ENCODE measurements around the gene SYNGR3. TPM values are rescaled to one million over a fixed set of nuclear protein-coding genes. Genes with fewer than 3 reads are reported as not detected.
A peak's percentile ranks its signal among the peaks of the same experiment; 100 is the strongest.

SYNGR3 gene
- total RNA-seq, 1 experiment from 2014 or later, result 11.9 TPM

DNA sequence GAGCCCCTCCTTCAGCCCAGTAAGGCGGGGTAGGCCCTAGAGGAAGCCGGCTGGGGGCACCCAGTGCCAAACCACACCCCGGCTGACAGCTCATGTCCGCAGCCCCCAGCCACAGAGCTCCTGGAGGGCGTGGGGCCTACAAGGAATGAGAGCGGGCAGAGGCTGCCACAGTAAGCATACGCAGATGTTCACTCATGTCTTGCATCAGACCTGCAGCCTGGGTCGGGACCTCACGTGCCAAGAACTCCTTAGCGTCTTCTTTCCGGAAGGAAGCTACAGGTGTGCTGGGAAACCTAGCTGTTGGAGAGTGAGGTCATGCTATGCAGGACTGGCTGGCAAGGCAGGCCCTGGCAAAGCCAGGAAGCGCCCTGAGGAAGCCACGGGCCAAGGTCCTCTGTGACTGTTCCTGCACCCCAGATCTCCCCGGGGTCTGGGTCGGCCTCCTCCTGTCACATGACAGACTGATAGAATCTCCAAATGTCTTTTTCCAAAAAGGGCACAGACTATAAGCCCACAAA, 18.3 kb downstream of the SYNGR3 start:
- Histone ChIP-seq H3K9ac (ENCODE audit: extremely low read depth, insufficient read length, low read length) (peak overlapping the region; percentile 77), H3K79me1 (ENCODE audit: insufficient read depth, low read depth, low read length, poor library complexity, severe bottlenecking) (peaks cover 23% of the 10 kb centered on the region), H3K27me3 (ENCODE audit: insufficient read depth, low read length) (no peaks in the 10 kb centered on the region), H3K4ac (ENCODE audit: low read depth, low read length) (no peak overlapping the region), H3K4me1 (ENCODE audit: insufficient read depth, low read length) (peaks cover 6% of the 10 kb centered on the region; the same call in 1 of the 2 replicates), H4K91ac (ENCODE audit: insufficient read length, low read depth, low read length) (no peak overlapping the region), H4K5ac (ENCODE audit: insufficient read length, low read depth, low read length) (no peak overlapping the region), H4K20me1 (ENCODE audit: control insufficient read depth, insufficient read depth, insufficient read length) (no peaks in the 10 kb centered on the region), H2BK12ac (ENCODE audit: insufficient read length, low read depth, low read length) (no peak overlapping the region), H2BK120ac (ENCODE audit: low read depth, low read length, poor library complexity, severe bottlenecking) (no peak overlapping the region), H3K14ac (ENCODE audit: insufficient read depth, low read length) (no peak overlapping the region), H4K8ac (replicated peaks; ENCODE audit: insufficient read length, low read depth, low read length) (no peak overlapping the region), H2AFZ (ENCODE audit: low read length) (no peak overlapping the region), H3K27ac (ENCODE audit: insufficient read length, low read depth, low read length) (no peak overlapping the region), H3T11ph (ENCODE audit: low read length) (no peak overlapping the region), H2BK15ac (ENCODE audit: low read depth, low read length) (no peak overlapping the region), H3K9me3 (ENCODE audit: control insufficient read depth, low read depth, low read length) (no peaks in the 10 kb centered on the region), H3K23ac (ENCODE audit: insufficient read length, low read depth, low read length) (no peak overlapping the region), H2AK5ac (ENCODE audit: insufficient read length, low read length) (no peak overlapping the region), H3K56ac (ENCODE audit: insufficient read length, low read depth, low read length) (no peak overlapping the region), H3K79me2 (ENCODE audit: insufficient read depth, low read length) (peaks cover 26% of the 10 kb centered on the region; the same call in 1 of the 2 replicates), H2BK5ac (ENCODE audit: insufficient read length, low read length) (no peak overlapping the region), H3K18ac (ENCODE audit: insufficient read length, low read depth, low read length) (no peak overlapping the region), H3K23me2 (ENCODE audit: insufficient read length, low read depth, low read length, poor library complexity, severe bottlenecking) (peaks cover 11% of the 10 kb centered on the region), H2BK20ac (ENCODE audit: low read depth, low read length, poor library complexity, severe bottlenecking) (no peak overlapping the region), H3K4me2 (ENCODE audit: insufficient read depth, insufficient read length, low read length) (peak overlapping the region; percentile 73)
- Mint-ChIP-seq H3K4me3 (peak overlapping the region; percentile 78 to 81), H3K27me3 (ENCODE audit: low read depth) (no peaks in the 10 kb centered on the region; the same call in 1 of the 2 replicates), H3K36me3 (ENCODE audit: insufficient read depth in 1 of 3, low read depth in 3 of 3) (peaks cover 5 to 16% (median 12%) of the 10 kb centered on the region in 3 experiments), H3K4me1 (peaks cover 22 to 36% of the 10 kb centered on the region in 2 experiments), H3K27ac (no peak overlapping the region; a peak in 1 of 7 replicates), H3K9me3 (no peaks in the 10 kb centered on the region; a peak in 1 of 5 replicates)
- no CpG with 5 or more reads among the region's 15 CpGs for WGBS (ENCODE audit: extremely low coverage, insufficient read length, low lambda C conversion rate)
- TF ChIP-seq, protein P1, sequence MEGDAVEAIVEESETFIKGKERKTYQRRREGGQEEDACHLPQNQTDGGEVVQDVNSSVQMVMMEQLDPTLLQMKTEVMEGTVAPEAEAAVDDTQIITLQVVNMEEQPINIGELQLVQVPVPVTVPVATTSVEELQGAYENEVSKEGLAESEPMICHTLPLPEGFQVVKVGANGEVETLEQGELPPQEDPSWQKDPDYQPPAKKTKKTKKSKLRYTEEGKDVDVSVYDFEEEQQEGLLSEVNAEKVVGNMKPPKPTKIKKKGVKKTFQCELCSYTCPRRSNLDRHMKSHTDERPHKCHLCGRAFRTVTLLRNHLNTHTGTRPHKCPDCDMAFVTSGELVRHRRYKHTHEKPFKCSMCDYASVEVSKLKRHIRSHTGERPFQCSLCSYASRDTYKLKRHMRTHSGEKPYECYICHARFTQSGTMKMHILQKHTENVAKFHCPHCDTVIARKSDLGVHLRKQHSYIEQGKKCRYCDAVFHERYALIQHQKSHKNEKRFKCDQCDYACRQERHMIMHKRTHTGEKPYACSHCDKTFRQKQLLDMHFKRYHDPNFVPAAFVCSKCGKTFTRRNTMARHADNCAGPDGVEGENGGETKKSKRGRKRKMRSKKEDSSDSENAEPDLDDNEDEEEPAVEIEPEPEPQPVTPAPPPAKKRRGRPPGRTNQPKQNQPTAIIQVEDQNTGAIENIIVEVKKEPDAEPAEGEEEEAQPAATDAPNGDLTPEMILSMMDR (conservative IDR thresholded peaks at IDR 0.05), result no peak
- DNase-seq, result no peak
